ENCODE measurements around the gene BAIAP2L2.

DNA sequence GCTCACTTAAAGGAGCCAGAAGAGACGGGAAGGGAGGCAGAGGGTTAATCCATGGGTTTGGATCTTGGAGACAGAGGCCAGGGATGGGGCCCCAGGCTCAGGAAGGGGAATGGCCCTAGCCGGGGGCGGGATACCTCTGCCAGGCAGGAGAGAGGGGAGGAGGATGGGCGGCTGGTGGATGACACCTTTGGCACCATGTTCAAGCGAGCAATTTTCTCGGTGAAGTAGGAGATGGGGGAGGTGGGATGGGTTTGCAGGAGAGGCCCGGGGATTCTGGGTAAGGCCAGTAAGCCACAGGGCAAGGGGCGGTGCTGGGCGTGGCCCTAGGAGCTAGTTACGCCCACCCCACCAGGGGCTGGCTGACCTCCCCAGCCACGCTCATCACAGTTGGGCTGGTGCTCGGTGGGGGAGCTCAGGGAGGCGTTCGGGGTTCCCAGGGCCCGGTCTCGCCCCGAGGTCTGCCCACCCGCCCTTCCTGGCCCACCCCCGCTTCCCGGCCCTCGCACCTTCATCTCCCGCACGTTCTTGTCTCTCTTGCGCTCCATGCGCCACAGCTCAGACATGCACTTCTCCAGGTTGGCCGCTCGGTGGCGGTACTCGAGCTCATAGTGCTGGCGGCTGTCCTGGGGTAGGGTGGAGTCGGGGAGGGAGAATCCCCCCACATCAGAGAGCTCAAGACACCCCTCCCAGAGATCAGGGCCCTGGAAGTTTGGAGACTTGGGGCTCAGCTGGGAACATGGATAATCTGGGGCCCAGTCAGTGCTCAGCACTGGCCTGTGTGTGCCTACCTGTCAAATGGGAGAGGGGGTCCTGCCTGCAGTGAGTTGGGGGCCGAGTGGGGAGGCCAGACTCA is 12.7 kb downstream of the BAIAP2L2 start:
- TF ChIP-seq ETV6 (conservative IDR thresholded peaks at IDR 0.05 in 1 of 2, IDR thresholded peaks at IDR 0.05 in 1 of 2; ENCODE audit: borderline replicate concordance in 1 of 2, low read depth in 1 of 2): no peak
- TF ChIP-seq, protein P1, sequence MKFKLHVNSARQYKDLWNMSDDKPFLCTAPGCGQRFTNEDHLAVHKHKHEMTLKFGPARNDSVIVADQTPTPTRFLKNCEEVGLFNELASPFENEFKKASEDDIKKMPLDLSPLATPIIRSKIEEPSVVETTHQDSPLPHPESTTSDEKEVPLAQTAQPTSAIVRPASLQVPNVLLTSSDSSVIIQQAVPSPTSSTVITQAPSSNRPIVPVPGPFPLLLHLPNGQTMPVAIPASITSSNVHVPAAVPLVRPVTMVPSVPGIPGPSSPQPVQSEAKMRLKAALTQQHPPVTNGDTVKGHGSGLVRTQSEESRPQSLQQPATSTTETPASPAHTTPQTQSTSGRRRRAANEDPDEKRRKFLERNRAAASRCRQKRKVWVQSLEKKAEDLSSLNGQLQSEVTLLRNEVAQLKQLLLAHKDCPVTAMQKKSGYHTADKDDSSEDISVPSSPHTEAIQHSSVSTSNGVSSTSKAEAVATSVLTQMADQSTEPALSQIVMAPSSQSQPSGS (IDR thresholded peaks at IDR 0.05; ENCODE audit: low read length): no peak
- TF ChIP-seq, protein P2, sequence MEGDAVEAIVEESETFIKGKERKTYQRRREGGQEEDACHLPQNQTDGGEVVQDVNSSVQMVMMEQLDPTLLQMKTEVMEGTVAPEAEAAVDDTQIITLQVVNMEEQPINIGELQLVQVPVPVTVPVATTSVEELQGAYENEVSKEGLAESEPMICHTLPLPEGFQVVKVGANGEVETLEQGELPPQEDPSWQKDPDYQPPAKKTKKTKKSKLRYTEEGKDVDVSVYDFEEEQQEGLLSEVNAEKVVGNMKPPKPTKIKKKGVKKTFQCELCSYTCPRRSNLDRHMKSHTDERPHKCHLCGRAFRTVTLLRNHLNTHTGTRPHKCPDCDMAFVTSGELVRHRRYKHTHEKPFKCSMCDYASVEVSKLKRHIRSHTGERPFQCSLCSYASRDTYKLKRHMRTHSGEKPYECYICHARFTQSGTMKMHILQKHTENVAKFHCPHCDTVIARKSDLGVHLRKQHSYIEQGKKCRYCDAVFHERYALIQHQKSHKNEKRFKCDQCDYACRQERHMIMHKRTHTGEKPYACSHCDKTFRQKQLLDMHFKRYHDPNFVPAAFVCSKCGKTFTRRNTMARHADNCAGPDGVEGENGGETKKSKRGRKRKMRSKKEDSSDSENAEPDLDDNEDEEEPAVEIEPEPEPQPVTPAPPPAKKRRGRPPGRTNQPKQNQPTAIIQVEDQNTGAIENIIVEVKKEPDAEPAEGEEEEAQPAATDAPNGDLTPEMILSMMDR (IDR thresholded peaks at IDR 0.05 in 2 of 3, conservative IDR thresholded peaks at IDR 0.05 in 1 of 3; ENCODE audit: control insufficient read depth in 2 of 3, extremely low read depth in 1 of 3, insufficient read depth in 1 of 3, low read depth in 3 of 3, low read length in 3 of 3): peak; percentile 6 to 38 (median 27); a peak in 3 of 6 replicates
- no peak for TF ChIP-seq CHD2 (IDR thresholded peaks at IDR 0.05; ENCODE audit: borderline replicate concordance, low read depth, low read length)
- no peak for TF ChIP-seq POLR2AphosphoS5 (IDR thresholded peaks at IDR 0.05; ENCODE audit: low read length)

Measured in GM12878 (cell line).